ENCODE results near the gene COL15A1.
A peak's percentile ranks its signal among the peaks of the same experiment; 100 is the strongest.

COL15A1 gene

DNA sequence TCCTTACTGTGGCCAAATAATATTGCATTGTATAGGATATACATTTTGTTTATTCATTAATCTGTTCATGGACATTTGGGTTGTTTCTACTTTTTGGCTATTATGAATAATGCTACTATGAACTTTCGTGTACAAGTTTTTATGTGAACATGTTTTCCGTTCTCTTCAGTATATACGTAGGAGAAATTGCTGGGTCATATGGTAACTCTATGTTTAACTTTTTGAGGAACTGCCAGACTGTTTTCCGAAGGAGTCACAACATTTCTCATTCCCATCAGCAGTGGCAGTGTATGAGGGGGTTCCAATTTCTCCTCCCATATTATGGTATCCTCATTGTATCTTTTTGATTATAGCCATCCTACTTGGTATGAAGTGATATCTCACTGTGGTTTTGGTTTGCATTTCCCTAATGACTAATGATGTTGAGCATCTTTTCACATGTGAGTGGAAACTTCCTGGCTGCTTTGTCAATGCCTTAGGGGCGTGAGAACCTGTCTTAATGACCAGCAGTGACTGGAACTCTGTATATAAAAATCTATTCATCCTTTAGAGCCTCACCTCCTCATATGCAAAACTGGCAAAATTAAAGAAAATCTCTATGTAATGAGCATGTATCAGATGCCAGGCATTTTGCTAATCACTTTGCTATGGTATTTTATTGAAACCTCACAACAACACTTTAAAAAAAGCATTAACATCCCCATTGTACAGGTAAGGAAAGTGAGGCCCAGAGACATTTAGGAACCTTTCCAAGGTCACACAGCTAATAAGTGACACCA is 113.4 kb downstream of the COL15A1 start:
- peak in 1 of 2 donors; percentile 17 for DNase-seq (ENCODE audit: low read depth in 2 of 2)

- peak; percentile 47 to 59 for DNase-seq (ENCODE audit: low read depth in 2 of 2)
Observed at GRCh38 chr9:99057665-99058625, 114.2 kb downstream of the COL15A1 start.

- no peak for DNase-seq (ENCODE audit: low read depth in 2 of 2)
Observed at GRCh38 chr9:99058964-99059921, 115.5 kb downstream of the COL15A1 start.

DNA sequence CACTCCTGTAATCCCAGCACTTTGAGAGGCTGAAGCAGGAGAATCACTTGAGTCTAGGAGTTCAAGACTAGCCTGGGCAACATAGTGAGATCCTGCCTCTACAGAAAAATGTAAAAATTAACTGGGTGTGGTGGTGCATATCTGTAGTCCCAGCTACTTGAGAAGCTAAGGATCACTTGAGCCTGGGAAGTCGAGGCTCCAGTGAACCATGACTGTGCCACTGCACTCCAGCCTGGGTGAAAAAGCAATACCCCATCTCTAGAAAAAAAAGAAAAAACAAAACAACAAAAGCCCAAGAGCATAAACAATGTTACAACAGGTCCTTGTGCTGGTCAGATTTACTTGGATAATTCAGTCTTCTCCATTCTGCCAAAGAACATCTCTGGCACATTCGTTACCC is 116.9 kb downstream of the COL15A1 start:
- DNase-seq (ENCODE audit: low read depth in 2 of 2), result no peak

- no peak for DNase-seq (ENCODE audit: low read depth in 2 of 2)
Observed at GRCh38 chr9:99062549-99062948, 118.8 kb downstream of the COL15A1 start.

DNA sequence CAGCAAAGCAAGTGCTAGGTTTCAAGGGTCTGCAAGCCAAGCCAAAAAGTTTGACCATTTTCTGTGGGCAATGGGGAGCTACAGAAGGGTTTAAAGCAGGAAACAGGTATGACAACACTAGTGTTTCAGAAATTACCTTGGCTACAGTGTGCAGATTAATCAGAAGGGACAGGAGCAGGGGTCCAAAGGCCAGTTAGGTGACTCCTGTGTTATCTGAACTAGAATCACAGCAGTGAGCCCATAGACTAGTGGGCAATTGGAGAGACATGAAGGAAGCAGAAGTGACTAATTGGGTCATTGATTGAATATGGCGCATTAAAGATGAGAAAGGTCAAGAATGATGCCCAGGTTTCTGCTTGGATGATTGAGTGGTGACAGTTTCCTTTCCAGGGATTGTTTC is 119.8 kb downstream of the COL15A1 start:
- no peak for DNase-seq (ENCODE audit: low read depth in 2 of 2)

DNA sequence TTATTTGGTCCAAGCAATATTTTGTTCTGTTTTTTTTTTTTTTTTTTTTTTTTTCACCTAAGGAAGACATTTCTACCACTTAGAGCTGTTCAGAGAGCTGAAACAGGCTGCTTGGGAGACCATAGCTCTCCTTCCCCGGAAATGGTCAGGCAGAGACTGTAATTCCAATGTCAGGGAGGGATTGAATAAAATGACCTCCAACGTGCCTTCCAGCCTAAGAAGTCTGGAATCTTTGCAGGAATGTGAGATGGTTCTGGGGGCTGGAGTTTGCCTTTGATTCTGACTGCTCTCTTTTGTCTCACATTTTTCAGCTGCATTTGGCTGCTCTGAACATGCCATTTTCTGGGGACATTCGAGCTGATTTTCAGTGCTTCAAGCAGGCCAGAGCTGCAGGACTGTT is 122.9 kb downstream of the COL15A1 start:
- DNase-seq (ENCODE audit: low read depth in 2 of 2), result no peak

- no peak for DNase-seq (ENCODE audit: low read depth in 2 of 2)
Observed at GRCh38 chr9:99069075-99069474, 125.4 kb downstream of the COL15A1 start.

GRCh38 chr9:99069546-99069945 is 125.8 kb downstream of the COL15A1 start:
- DNase-seq (ENCODE audit: low read depth in 2 of 2), result no peak

DNA sequence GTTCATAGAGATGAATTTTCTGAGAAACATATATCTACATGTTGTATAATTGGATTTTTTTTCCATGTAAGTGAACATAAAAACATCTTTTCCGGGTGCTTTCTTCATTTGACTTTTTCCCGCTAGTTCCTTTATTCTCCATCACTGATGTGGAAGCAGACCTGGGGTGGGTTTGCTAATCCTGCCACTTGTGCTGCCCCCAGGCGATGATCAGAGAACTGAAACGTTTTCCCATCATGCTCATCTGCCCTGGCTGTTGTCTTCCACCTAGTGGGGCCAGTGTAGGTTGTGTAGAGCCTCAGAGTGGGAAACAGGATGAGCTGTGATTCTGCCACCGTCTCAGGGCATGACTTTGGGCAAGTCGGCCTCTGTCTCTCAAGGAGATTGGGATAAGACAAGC is 127.0 kb downstream of the COL15A1 start:
- no peak for DNase-seq (ENCODE audit: low read depth in 2 of 2)

DNA sequence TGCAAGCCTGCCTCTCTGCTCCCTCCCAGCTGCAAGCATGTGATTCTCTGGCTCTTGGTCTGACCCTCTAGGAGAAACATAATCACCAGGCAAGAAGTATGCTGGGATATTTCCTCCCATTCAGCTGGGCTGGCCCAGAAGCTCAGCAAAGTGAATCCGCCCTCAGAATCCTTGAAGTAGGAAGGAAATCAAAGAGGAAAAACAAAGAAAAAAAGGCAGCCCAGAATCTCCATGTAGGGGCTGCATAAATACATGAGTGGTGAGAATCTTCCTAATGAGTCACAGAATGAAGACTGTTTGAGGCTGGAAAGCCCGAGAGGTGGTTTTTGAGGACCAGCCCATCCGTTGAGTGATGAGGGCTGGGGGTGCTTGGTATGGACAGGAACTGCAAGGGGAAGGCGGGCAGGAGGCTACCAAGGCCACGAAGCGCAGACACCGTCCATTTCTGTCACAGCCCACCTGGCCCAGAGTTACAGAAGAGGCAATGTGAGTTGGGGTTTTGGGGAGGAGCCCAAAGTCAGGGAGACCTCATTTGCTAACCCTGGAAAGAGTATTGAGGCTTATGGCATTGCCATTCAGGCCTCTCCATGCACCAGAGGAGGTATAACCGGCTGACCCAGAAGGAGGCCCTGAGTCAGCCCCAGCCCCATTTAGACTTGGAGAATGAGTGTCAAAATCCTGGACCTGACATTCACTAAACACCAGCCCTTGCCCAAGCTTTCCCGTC is 127.8 kb downstream of the COL15A1 start:
- DNase-seq (ENCODE audit: low read depth in 2 of 2), result no peak

DNA sequence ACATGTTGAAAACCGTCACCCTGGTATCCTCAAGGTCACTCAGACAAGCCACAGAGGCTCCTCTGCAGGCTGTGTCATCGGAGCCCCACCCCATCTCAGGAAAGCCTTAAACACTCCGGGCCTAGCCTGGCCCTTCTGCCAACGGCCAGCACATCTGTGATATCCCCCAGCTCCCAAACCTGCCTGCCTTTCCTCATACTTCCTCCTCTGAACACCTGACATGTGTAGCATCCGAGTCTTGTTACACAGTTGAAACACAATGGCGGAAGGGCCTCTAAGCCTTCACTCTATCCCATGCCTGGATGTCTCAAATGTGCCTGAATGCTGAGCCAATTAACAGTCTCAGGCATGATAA is 128.3 kb downstream of the COL15A1 start:
- DNase-seq (ENCODE audit: low read depth in 2 of 2), result no peak

DNA sequence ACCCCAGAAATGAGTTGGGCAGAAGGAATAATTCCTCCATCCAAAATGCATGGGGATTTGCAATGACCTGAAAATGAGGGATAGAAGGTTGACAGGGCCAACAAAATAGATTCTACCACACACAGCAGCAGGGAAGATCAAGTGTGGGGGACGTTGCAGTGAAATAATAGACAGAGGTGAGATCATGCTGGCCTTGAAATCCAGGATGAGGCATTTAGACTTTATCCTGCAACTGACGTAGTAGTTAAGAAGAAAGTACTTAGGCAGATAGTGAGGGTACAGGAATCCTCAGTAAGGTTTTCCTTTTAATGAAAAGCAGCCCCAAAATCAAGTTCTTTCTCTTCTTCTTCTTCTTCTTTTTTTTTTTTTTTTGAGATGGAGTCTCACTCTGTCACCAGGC is 129.6 kb downstream of the COL15A1 start:
- no peak for DNase-seq (ENCODE audit: low read depth in 2 of 2)

- DNase-seq (ENCODE audit: low read depth in 2 of 2), result no peak
Observed at GRCh38 chr9:99073985-99074901, 130.5 kb downstream of the COL15A1 start.

GRCh38 chr9:99074902-99075245 is 131.2 kb downstream of the COL15A1 start:
- no peak for DNase-seq (ENCODE audit: low read depth in 2 of 2)

- DNase-seq (ENCODE audit: low read depth in 2 of 2), result no peak
Observed at GRCh38 chr9:99075246-99075912, 131.7 kb downstream of the COL15A1 start.

DNA sequence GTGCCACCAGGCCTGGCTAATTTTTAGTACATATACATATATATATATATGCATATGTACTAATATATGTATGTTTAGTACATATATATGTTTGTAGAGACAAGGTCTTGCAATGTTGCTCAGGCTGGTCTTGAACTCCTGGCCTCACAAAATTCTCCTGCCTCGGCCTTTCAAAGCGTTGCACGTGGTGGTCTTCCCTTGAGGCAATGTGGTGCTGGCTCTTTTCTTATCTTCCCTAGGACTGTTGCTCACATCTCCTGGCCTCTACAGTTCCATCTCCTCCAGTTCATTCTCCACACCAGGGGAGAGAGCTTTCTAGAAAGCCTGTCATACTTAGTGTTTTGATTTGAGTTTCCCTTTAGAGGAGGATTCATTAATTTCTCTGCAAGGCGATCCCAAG is 132.3 kb downstream of the COL15A1 start:
- DNase-seq (ENCODE audit: low read depth in 2 of 2), result no peak

DNA sequence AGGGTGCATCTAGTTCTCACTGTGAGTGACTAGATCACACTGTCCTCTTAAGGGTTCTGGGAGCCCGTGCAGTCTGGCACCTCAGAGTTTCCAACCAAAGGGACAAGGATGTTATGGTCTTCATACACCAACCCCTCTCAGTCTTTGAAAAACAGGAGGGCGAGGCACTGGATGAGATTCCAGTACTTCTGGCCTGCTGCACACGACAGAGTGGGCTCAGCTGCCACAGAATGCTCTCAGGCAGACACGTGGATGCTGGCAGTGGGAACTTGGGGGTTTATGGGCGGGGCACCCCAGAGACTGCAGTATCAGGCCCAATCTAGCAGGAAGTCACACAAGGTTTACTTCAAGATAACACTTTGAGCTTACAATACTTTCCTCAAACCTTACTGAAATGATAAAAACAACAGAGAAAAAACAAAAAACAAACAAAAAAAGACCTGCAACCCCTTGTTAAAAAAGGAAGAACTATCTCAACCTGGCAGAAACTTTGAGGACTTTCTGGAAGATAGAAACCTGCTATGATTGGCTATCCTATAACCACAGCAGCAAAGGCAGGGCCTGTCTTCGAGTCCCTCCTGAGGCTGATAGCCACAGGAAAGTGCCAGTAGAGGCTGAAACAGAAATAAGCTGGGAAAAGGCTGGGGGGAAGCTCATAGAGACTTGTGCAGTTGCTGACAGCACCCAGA is 132.9 kb downstream of the COL15A1 start:
- DNase-seq (ENCODE audit: low read depth in 2 of 2), result peak in 1 of 2 donors; percentile 26

DNA sequence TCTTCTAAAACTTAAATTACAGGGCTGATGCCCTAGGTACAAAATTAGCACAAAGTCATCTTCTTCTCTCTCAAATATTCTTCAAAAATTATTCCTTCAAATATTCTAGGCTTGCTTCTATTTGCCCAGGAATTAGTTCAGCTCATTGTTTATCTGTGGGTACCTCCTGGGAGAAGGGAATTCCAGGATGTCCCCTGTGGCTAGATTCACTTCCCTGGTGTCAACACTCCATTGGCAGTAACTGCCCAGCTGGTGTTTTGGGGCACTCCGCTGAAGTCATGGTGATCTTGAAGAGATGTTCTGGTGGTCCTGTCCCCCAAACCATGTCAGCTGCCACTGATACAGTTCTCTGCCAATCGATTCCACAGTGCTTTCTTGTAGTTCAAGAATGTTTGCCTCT is 135.0 kb downstream of the COL15A1 start:
- DNase-seq (ENCODE audit: low read depth in 2 of 2), result no peak
